B cell (primary cell): ENCODE measurements around the gene JADE1.

Experiments used
- CTCF ChIP-seq: fragments of 200-600 bp; IDR thresholded peaks from one replicate; pipeline ENCODE4 v1.8.0; 2022; ENCODE audit warnings: antibody characterized with exemption, mild to moderate bottlenecking
- EZH2 ChIP-seq: IDR thresholded peaks from 2 replicates; pipeline ENCODE4 v1.6.1; 2012; ENCODE audit warnings: borderline replicate concordance, low read depth, mild to moderate bottlenecking, moderate library complexity, low read length; ENCODE audit not compliant: insufficient read depth, poor library complexity, severe bottlenecking

- TF ChIP-seq CTCF (no peak), EZH2 (no peak)
Measured at GRCh38 chr4:128787509-128788311, 21.8 kb upstream of the JADE1 start.
